H1 (cell line): ENCODE data around the gene HEBP1. TPM values are rescaled to one million over a fixed set of nuclear protein-coding genes. Genes with fewer than 3 reads are reported as not detected.

Source experiments
- SAP30 ChIP-seq: fragments of 300-600 bp; sonication (generic); IDR thresholded peaks from 2 replicates; pipeline ENCODE4 v1.7.1; 2012; ENCODE audit warnings: low read length, moderate library complexity, mild to moderate bottlenecking, inconsistent platforms; ENCODE audit not compliant: insufficient read depth, insufficient replicate concordance
- SRF ChIP-seq: IDR thresholded peaks from 2 replicates; pipeline ENCODE4 v1.6.1; 2011; ENCODE audit warnings: mild to moderate bottlenecking, low read depth, low read length, moderate library complexity
- polyA plus RNA-seq, 7 experiments: library from polyadenylated mRNA; depleted of rRNA in 3 of 7; stranded (reverse) in 5 of 7; unstranded in 2 of 7; fragments of >200 nt in 5 of 7; fragments of 200-250 nt in 2 of 7; gene quantifications; 1 replicate in 5 of 7; 2 replicates in 1 of 7; 4 replicates in 1 of 7; pipeline versions ENCODE4 v1.2.1 to v1.2.3, GENCODE V29; 2011 to 2013; ENCODE audit warnings: missing spikeins in 2 of 7, mixed read lengths in 2 of 7
- total RNA-seq: library from RNA; stranded (reverse); fragmentation: NEBNext Ultra II Directional; extraction: Animal tissue kit (Norgen Biotek cat#: 25700); gene quantifications from 2 replicates; pipeline ENCODE4 v1.2.1, GENCODE V29; 2021

HEBP1 gene
- total and polyA plus RNA-seq, 2 of the 8 experiments (the other 6 are each of a cell fraction or from before 2014, with no cell fraction given) = 30.8 to 56.1 TPM

GRCh38 chr12:13030541-13031291 is 30.7 kb upstream of the HEBP1 start (continued):
- TF ChIP-seq SAP30 (no peak), SRF (no peak)
